Fibroblast of peridontal ligament (primary cell): Measurements from ENCODE around the gene APOA5.

ENCODE experiments used
- DNase-seq: peaks from one replicate; pipeline ENCODE4 v3.0.0-alpha.2; 2010; ENCODE audit errors: extremely low read depth

APOA5 gene

DNA sequence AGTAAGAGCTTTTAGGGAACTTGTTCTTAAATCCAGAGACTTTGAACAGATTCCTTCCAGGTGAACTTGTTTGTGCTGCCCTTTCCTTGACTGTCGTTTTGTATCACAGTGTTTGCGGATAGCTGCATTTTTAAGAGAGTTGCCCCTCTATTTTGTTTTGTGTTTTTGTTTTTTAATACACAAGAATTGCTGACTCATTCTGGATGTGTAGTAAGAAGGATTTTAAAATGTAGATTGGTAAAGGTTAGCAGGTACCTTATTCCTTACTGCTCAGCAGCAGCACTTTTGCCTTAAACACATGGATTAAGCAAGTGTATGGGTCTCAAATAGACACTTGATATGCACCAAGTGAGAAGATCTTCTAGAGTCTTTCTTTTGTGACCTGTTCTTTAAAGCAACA lies 8.9 kb upstream of the APOA5 start:
- no peak for DNase-seq

DNA sequence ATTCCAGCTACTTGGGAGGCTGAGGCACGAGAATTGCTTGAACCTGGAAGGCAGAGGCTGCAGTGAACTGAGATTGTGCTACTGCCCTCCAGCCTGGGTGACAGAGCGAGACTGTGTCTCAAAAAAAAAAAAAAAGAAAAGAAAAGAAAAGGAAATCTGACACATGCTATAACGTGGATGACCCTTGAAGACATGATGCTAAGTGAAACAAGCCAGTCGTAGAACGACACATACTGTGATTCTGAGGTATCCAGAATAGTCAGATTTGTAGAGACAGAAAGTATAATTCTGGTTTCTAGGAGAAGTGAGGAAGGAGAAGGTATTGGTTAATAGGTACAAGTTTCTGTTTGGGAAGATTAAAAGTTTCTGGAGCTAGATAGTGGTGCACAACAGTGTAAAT lies 6.7 kb upstream of the APOA5 start:
- no peak for DNase-seq

DNA sequence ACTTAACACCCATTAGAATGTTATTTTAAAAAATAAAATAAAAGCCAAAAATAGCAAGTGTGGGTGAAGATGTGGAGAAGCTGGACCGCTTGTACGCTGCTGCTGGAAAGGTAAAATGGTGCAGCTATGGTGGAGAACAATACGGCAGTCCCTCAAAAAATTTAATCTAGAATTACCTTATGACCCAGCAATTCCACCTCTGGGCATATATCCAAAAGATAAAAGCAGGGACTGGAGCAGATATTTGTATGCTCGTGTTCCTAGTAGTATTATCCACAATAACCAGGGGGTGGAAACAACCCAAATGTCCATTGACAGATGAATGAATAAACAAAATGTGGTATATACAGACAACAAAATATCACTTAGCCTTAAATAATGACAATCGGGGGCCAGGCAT lies 6.1 kb upstream of the APOA5 start:
- no peak for DNase-seq

DNA sequence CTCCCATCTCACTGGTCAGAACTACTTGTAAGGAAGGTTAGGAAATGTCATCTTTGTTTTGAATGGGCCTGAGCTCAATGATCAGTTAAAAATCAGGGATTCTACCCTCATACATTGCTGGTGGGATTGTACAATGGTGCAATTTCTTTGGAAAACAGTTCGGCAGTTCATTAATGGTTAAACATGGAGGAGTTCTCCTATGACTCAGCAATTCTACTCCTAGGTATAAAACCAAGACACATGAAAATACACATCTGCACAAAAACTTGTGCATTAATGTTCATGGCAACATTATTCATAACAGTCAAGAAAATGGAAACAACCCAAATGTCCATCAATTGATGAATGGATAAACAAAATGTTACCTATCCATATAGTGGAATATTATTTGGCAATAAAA lies 4.9 kb upstream of the APOA5 start:
- DNase-seq: no peak

DNA sequence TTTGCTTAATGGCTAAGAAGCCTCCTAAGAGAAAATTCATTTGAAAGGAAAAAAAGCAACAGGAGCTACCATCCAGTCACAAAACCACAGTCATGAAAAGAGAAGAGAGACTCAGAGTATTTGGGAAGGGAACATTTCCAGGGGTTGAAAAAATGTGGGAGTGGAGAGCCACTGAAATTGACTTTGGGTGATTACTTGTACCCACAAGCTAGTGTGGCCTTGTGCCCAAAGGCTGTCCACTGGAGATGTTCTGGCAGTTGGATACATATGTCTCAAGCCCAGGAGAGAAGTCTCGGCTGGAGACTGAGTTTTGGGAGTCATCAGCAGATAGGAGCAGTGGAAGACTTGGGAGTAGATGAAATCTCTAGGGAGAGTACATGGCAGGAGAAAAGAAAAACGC lies 3.2 kb upstream of the APOA5 start:
- DNase-seq: peak; percentile 20

DNA sequence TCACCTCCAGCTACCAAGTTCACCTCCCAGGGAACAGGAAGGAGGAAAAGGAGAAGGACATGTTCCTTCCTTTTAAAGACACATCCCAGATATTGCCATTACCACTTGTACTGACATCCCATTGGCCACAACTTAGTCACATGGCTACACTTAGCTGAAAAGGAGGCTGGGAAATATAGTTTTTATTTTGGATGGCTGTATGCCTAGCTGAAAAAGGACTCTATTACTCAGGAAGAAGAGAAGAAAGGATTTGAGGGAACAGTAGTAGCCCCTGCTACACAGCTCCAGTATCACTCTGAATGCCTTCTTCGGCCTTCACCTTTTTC lies 2.1 kb upstream of the APOA5 start:
- peak; percentile 31 for DNase-seq

DNA sequence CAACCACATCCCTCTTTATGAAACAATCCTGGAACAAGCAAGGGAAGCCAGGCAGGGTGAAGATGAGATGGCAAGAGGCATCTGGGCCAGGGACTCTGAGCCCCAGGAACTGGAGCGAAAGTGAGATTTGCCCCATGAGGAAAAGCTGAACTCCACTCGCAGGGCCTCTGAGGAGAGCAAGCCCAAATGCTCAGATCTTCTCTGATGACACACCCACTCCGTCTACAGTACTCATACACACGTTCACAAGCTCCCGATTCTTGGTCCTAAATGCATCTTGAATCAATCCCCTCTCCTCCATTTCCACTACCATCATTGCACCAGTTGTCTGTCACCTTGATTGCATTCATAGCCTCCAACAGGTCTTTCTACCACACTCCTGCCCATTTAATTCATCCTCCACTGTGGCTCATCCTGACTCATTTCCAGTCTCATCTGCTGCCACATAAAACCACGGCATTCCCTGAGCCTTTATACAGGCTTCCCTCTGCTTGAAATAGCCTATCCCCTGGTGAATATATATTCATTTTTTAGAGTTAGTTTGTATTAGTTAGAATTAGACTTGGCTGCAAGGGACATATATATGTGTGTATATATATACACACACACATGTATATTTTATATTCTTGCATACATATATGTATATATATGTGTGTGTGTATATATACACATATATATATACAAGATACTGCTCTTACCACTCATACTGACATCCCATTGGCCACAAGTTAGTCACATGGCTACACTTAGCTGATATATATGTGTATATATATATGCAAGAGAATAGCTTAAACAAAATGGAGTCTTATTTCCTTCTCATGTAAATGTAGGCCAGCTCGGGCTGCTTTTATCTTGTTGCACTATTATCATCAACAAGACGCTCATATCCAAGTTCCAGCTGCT lies 1.4 kb upstream of the APOA5 start:
- peak; percentile 61 for DNase-seq

DNA sequence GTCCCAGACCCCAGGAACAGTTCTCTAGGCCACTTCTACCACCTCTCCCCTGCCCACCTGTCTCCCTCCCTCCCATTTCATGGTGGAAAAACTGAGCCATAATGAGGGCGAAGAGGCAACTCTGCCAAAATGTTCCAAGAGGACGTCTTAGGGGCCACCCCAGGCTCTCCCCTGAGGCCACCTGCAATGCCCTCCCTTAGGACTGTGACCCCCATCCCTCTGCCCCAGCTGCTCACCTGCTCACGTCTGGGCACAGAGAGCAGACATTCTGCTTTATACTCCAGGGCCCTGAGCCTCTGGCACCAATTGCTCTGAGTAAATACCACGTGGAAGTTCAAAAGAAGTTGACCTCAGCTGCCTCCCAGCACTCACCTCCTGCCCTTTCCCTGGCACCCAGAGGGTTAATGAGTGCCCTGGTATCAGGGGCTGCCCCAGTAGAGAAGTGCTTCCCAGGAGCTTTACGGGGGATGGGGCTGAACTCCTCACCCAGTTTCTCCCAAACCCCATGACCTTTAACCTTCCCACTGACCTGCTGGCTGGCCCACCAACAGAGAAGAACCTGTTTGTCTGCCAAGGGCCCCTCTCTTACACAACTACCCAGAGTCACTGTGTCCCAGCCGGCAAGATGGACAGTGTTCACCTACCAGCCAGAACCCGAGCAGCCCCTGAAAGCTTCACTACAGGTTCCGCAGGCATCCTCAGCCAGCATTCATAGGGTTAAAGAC lies 627 bp upstream of the APOA5 start:
- no peak for DNase-seq

DNA sequence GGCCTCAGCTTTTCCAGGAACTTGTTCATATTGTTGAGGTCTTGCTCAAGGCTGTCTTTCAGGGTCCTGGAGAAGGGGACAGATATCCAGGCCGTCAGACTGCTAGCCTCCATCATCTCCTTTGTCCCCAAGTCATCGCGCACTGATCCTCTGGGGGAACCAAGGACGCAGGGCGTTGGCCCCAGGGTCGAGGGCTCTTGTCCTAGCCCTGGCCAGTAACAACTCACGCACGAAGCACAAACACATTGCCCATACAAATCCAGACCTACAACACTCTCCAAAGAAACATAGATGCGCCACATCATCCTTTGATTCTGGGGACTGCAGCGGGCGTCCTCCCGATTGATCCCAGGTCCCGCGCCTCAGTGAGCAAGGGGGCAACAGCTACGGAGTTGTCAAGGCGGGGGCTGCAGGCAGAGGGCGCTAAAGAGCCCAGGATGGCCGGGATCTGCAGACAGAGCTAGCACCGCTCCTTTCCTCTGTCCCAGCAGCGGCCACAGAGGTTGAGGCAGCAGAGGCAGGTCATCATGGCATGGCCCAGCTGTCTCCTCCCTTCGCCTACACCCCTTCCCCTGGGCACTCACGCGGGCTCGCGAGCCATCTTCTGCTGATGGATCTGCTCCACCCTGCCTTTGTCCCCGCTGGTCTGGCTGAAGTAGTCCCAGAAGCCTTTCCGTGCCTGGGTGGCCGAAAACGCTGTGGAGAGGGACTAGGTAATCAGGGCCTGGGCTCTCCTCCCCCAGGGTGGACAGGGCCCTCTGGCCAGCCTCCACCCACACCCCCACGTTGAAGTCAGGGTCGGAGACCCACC lies 472 bp downstream of the APOA5 start:
- DNase-seq: peak; percentile 63

DNA sequence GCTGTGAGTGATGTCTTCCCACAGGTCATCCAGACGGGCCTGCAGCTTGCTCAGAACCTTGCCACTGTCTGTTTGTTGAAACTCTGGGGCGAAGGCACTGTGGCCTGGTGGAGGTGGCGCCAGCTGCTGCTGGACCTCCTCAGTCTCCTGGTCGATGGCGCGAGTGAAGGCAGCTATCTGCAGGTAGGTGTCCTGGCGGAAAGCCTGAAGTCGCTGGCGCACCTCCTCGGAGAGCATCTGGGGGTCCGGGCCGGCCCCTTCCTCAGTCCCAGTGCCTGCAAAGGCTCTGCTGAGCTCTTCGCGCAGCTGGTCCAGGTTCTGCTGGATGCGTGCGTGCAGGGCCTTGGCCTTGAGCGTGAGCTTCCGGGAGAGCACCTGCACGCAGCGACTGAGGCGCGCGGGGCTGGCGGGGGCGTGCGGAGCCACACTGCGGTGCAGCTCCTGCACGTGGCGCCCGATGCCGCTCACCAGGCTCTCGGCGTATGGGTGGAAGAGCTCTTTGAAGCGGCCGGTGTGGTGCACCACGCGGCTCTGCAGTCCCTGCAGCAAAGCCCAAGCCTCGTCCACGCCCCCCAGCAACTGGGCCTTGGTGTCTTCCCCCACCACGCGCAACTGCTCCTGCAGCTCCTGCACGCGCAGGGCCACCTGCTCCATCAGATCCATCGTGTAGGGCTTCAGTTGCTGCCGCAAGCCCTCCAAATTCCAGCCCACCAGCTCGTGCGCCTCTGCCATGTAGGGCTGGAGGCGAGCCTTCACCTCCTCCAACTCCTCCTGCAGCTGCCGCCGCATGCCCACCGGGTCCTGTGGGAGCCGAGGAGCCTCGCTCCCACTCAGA lies 1.3 kb downstream of the APOA5 start:
- no peak for DNase-seq

DNA sequence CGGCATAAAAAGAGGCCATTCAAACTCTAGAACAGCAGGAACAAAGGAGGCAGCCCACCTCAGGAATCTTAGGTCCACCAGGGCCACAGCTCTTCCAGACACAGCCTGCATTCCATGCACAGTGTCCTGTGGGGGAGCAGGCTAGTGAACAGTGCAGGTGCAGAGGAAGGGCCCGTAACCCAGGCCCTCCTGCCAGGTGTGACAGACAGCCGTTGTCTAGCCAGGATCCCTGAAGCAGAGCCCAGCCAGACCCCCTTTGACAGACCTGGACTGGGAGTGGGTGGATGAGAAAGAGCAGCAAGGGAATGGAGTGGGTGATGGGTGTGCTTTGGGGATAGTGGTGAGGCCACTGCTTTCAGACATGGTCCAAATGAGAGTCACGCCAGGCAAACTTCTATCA lies 2.7 kb downstream of the APOA5 start:
- DNase-seq: no peak

DNA sequence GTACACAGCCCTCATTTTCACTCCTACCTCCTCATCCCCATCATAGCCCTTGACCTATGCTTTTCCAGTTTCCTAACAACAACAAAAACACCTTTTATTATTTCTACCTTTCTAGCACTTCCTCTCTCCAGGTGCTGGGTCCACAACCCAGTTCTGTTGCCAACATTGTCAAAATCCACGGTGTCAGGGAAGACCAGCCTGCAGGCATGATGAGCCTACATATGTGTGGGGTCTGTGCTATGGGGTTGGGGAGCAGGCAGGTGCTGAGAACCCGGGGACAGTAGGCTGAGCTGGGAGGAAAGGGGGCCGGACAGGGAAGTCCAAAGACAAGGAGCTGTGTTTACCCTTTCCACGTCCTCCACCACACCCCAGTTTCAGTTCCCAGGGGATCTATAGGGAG lies 3.1 kb downstream of the APOA5 start:
- no peak for DNase-seq

DNA sequence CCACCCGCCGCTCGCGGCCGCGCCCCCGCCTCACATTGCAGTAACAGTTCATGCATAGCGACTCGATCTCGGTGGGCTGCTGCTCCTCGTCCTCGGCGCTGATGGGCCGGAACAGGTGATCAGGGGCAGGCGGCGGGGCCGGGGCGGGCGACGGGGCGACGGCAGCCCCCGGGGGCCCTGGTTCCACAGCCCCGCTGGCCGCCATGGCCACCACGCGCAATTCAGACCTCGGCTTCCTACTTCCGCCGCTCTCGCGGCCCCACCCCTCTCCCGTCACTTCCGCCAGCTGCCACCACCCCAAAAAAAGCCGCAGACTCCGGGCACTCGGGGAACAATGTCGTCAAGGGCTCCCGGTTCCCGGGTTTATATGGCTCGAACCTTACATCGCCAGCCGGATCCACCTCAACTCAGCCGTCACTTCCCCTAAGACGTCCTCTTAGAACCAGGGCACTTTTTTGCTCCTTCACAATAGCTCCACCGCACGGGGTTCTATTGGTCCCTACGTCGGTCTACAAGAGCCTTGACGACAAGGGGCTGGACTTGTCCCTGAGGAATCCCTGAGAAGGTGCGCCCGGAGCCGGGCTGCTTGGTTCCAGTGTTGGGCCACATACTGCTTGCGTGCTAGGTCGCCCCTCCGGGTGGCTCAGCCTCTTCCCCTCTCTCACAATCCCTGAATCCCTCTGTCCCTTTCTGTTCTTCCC lies 3.7 kb downstream of the APOA5 start, which contains the start of gene ZPR1:
ZPR1 (minus strand) TSS at position 238 of the 701 bp plus-strand sequence; CDS start at position 205, 33 bp downstream.
- DNase-seq: peak; percentile 65

DNA sequence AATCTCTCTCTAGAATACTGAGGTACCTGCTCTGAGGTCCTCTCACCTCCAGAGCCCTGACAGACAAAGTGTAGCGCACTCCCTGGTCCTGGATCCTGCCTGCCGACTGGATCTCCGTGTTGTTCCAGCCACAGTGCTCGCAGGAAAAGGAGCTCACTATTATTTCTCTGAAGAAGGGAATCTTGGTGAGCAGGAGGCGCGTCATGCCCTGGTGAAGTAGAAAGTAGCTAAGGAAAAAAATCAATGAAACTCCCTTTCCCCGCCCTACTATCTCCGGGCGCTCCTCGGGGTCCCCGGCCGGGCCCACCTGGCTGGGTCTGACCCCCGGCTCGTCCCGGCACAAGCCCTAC lies 4.3 kb downstream of the APOA5 start:
- DNase-seq: no peak

DNA sequence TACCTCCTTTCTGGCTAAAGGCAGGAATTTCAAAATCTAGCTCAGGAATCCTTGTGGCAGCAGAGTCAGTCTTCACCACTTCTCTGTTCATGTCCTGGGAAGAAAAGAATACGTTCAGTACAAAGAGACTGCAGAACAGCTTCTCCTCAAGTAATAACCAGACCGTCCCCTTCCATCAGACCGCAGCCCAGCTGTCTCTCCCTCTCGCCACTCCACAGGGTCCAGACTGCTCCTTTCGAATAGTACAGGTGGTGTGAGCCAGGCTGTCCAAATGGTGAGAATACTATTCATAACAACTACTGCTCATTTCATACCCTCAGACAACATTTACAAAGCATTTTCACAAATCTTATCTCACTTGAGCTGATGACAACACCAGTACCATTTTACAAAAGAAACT lies 4.7 kb downstream of the APOA5 start:
- DNase-seq: no peak

DNA sequence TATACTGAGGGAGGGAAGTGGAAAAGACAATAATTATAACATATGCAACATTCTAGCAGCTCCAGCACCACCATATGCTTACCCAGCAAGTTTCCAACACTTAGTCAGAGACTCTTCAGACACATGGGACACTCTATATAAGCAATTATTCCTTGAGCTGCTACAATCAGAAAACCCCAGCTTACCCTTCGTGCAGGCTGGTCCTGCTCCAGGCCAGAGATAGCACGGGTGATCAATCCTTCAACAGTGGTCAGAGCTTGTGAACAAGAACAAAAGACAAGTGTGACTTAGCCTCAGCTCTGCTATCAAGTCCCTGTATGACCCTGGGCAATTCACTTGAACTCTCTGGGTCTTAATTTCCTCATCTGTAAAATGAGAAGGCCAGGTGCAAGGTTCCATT lies 5.4 kb downstream of the APOA5 start:
- DNase-seq: no peak

DNA sequence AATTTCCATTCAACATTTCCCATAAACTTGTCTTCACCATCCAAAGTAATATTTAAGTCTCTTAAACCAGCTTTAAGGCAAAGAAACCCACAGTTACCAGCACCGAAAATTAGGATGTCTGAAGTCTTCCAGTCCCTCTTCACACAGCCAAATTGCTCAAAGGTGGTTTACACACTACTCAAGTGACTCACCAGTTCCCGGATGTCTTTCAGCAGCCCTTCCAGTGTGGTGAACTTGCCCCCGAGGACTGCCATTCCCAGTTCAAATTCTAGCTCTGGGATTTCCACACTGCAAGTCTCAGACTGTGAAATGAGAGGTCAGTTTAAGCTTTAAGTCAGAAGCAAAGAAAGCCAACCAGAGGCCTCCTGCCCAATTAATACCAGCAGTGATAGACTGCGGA lies 9.0 kb downstream of the APOA5 start:
- DNase-seq: peak; percentile 71

DNA sequence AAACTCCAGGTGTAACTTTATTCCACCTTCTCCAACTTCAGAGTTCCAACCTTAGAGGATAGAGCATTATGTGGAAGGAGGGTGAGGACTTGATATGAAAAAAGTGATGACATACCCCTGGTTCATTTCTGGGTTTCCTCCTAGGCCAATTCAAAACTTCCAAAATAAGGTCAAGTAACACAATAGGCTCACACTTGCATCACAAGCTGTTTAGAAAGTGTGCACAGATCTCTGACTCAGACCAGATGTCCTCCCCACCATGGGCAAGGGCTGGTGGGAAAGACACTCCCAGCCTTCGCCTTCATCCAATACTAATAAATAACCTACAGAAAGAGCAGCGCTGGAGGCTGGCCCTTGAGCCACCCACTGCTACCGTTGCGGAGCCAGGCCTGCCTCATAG lies 13.1 kb downstream of the APOA5 start:
- DNase-seq: peak; percentile 22

DNA sequence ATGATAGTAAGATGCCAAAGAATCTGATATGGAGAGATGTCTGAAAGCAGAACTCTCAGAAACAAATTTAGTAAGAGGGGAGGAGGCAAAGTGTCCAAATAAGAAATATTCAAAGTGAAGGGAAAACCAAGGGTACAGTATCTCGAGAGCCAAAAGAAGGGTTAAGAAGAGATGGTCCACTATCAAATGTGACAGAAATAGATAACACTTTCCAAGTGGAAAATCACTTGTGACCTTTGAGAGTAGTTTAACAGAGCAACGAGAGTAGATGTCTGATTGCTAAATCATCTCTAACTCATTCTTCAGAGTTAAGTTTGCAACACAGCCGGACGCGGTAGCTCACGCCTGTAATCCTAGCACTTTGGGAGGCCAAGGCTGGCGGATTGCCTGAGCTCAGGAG lies 14.6 kb downstream of the APOA5 start:
- no peak for DNase-seq

DNA sequence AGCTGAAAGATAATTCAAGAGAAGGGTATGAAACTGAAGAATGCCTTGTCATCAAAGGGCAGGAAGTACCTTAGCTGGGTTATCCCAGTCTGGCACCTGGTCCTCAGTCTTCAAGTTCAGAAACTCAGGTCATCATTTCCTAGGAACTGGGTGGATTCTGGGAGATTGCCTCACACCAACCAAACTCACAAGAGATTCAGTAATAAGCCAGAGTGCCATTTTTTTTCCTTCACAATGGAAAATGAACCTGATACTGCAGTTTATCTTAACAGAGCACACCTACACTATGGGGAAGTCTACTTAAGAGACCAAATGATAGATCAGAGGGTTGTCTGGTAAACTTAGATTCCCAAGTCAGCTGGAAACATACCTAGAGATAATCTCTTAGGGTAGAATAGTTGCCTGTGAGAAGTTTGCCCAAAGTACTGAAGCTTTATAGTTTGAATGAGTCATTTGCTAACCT lies 15.1 kb downstream of the APOA5 start:
- DNase-seq: no peak

DNA sequence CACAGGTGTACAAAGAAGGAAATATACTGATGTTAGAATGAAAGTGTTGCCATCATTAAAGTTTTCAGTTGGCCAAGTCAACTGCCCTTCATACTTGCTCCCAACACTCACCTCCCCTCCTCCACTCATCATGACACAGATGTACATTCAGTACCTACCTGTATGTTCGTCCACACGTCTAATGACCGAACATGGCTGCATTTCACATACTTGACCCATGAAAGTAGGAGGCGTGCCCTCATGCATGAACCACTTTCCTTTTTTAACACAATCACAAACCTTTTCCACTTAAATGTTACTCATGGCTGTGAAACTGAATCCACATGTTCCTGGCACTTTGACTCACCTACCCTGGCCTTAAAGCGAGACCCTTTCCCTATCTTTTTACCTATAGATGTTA lies 15.7 kb downstream of the APOA5 start:
- DNase-seq: no peak
